H1 (cell line): Measurements from ENCODE around the gene FGF10.

Source experiments
- CEBPB ChIP-seq: IDR thresholded peaks from 2 replicates; pipeline ENCODE4 v1.6.1; 2012; ENCODE audit warnings: low read depth, low read length
- CHD2 ChIP-seq: IDR thresholded peaks from 2 replicates; pipeline ENCODE4 v1.6.1; 2012; ENCODE audit warnings: low read length, improper control_type of control experiment
- EP300 ChIP-seq, 2 experiments: IDR thresholded peaks; 1 replicate in 1 of 2; 2 replicates in 1 of 2; pipeline ENCODE4 v1.6.1; 2011 to 2012; ENCODE audit warnings: low read depth in 2 of 2, low read length in 2 of 2, mild to moderate bottlenecking in 2 of 2, borderline replicate concordance in 1 of 2, inconsistent platforms in 1 of 2, moderate library complexity in 1 of 2
- FOSL1 ChIP-seq: IDR thresholded peaks from 2 replicates; pipeline ENCODE4 v1.6.1; 2011; ENCODE audit warnings: mild to moderate bottlenecking, low read depth, low read length, moderate library complexity; ENCODE audit not compliant: insufficient read depth
- GTF2F1 ChIP-seq: IDR thresholded peaks from 2 replicates; pipeline ENCODE4 v1.6.1; 2012; ENCODE audit warnings: low read depth, low read length, improper control_type of control experiment, borderline replicate concordance
- NRF1 ChIP-seq: IDR thresholded peaks from 2 replicates; pipeline ENCODE4 v1.6.1; 2011; ENCODE audit warnings: mild to moderate bottlenecking, low read depth, low read length, improper control_type of control experiment
- POLR2AphosphoS5 ChIP-seq: IDR thresholded peaks from 2 replicates; pipeline ENCODE4 v1.6.1; 2011; ENCODE audit warnings: low read depth, low read length
- POU5F1 ChIP-seq: IDR thresholded peaks from 2 replicates; pipeline ENCODE4 v1.6.1; 2011; ENCODE audit warnings: low read depth, mild to moderate bottlenecking, low read length, moderate library complexity
- RAD21 ChIP-seq, 2 experiments: IDR thresholded peaks in 1 of 2; conservative IDR thresholded peaks in 1 of 2; 2 replicates each; pipeline ENCODE4 v1.6.1; 2011; ENCODE audit warnings: low read depth in 2 of 2, low read length in 2 of 2, improper control_type of control experiment in 1 of 2, inconsistent platforms in 1 of 2, mild to moderate bottlenecking in 1 of 2, moderate library complexity in 1 of 2
- SRF ChIP-seq: IDR thresholded peaks from 2 replicates; pipeline ENCODE4 v1.6.1; 2011; ENCODE audit warnings: mild to moderate bottlenecking, low read depth, low read length, moderate library complexity
- SUZ12 ChIP-seq: fragments of 200-600 bp; sonication (generic); IDR thresholded peaks from 2 replicates; pipeline ENCODE4 v1.6.1; 2012; ENCODE audit warnings: mild to moderate bottlenecking, inconsistent platforms, low read length, moderate library complexity, mixed read lengths
- TF ChIP-seq, protein P1 (sequence below), 3 experiments: IDR thresholded peaks; 1 replicate in 2 of 3; 2 replicates in 1 of 3; pipeline versions ENCODE4 v1.5.1 to v1.6.1; 2011; ENCODE audit warnings: low read length in 3 of 3, mild to moderate bottlenecking in 3 of 3, inconsistent platforms in 2 of 3, low read depth in 1 of 3, moderate library complexity in 1 of 3; ENCODE audit not compliant: insufficient read depth in 1 of 3; ENCODE audit errors: control extremely low read depth in 1 of 3
- TF ChIP-seq, protein P2 (sequence below): IDR thresholded peaks from 2 replicates; pipeline ENCODE4 v1.6.1; 2011; ENCODE audit warnings: low read length, improper control_type of control experiment

- no peak for TF ChIP-seq CEBPB
- no peak for TF ChIP-seq POLR2AphosphoS5
- TF ChIP-seq RAD21 (IDR thresholded peaks at IDR 0.05 in 1 of 2, conservative IDR thresholded peaks at IDR 0.05 in 1 of 2; ENCODE audit: low read depth in 2 of 2, low read length in 2 of 2) = no peak
- no peak for TF ChIP-seq FOSL1
- TF ChIP-seq, protein P1, sequence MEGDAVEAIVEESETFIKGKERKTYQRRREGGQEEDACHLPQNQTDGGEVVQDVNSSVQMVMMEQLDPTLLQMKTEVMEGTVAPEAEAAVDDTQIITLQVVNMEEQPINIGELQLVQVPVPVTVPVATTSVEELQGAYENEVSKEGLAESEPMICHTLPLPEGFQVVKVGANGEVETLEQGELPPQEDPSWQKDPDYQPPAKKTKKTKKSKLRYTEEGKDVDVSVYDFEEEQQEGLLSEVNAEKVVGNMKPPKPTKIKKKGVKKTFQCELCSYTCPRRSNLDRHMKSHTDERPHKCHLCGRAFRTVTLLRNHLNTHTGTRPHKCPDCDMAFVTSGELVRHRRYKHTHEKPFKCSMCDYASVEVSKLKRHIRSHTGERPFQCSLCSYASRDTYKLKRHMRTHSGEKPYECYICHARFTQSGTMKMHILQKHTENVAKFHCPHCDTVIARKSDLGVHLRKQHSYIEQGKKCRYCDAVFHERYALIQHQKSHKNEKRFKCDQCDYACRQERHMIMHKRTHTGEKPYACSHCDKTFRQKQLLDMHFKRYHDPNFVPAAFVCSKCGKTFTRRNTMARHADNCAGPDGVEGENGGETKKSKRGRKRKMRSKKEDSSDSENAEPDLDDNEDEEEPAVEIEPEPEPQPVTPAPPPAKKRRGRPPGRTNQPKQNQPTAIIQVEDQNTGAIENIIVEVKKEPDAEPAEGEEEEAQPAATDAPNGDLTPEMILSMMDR (IDR thresholded peaks at IDR 0.05; ENCODE audit: control extremely low read depth in 1 of 3, insufficient read depth in 1 of 3, low read depth in 1 of 3, low read length in 3 of 3) = no peak
- TF ChIP-seq POU5F1 = no peak
- no peak for TF ChIP-seq SUZ12
- TF ChIP-seq NRF1 = no peak
- no peak for TF ChIP-seq GTF2F1
- TF ChIP-seq SRF = no peak
- no peak for TF ChIP-seq CHD2
- no peak for TF ChIP-seq EP300 (IDR thresholded peaks at IDR 0.05; ENCODE audit: borderline replicate concordance in 1 of 2, low read depth in 2 of 2, low read length in 2 of 2)
- TF ChIP-seq, protein P2, sequence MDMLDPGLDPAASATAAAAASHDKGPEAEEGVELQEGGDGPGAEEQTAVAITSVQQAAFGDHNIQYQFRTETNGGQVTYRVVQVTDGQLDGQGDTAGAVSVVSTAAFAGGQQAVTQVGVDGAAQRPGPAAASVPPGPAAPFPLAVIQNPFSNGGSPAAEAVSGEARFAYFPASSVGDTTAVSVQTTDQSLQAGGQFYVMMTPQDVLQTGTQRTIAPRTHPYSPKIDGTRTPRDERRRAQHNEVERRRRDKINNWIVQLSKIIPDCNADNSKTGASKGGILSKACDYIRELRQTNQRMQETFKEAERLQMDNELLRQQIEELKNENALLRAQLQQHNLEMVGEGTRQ = no peak
Observed at GRCh38 chr5:44334622-44335021, 54.6 kb downstream of the FGF10 start.
